ENCODE data around the gene NTM. TPM values are rescaled to one million over a fixed set of nuclear protein-coding genes. Genes with fewer than 3 reads are reported as not detected.

Gene NTM
- total RNA-seq, 2 experiments from 2014 or later, result not detected

- Mint-ChIP-seq H3K36me3 (ENCODE audit: low read depth) (no peaks in the 10 kb centered on the region), H3K4me3 (no peak overlapping the region), H3K27me3 (no peaks in the 10 kb centered on the region), H3K9me3 (no peaks in the 10 kb centered on the region), H3K4me1 (ENCODE audit: low read depth) (no peaks in the 10 kb centered on the region), H3K27ac (no peak overlapping the region)
- ATAC-seq (no peak), DNase-seq (no peak)
- ChIA-PET CTCF (interaction anchor here (1.6 kb wide), 1 partner anchor 25 kb away, joined by 5 read pairs; no protein-coding TSS in a partner anchor), POLR2A (no interaction called here)
- TF ChIP-seq CTCF (IDR thresholded peaks at IDR 0.05), result no peak
- intact Hi-C loops (cut with micrococcal nuclease), result no loop called here
These were observed 292.0 kb downstream of the NTM start for GRCh38 chr11:131662317-131662972.

- DNase-seq, result no peak
- no peak for ATAC-seq
- no peak overlapping the region for H3K27ac Mint-ChIP-seq
- no peaks in the 10 kb centered on the region for H3K9me3 Mint-ChIP-seq
- H3K27me3 Mint-ChIP-seq, result no peaks in the 10 kb centered on the region
- H3K36me3 Mint-ChIP-seq (ENCODE audit: low read depth), result no peaks in the 10 kb centered on the region
- ChIA-PET CTCF (interaction anchor here (1.0 to 1.8 kb wide), 3 partner anchors 12 to 25 kb away, joined by 3 to 8 read pairs (median 5); no protein-coding TSS in a partner anchor), POLR2A (no interaction called here)
- intact Hi-C loops (cut with micrococcal nuclease), result no loop called here
- no peaks in the 10 kb centered on the region for H3K4me1 Mint-ChIP-seq (ENCODE audit: low read depth)
- H3K4me3 Mint-ChIP-seq, result no peak overlapping the region
- TF ChIP-seq CTCF (IDR thresholded peaks at IDR 0.05), result no peak
These were observed 292.6 kb downstream of the NTM start for GRCh38 chr11:131662993-131663392.

DNA sequence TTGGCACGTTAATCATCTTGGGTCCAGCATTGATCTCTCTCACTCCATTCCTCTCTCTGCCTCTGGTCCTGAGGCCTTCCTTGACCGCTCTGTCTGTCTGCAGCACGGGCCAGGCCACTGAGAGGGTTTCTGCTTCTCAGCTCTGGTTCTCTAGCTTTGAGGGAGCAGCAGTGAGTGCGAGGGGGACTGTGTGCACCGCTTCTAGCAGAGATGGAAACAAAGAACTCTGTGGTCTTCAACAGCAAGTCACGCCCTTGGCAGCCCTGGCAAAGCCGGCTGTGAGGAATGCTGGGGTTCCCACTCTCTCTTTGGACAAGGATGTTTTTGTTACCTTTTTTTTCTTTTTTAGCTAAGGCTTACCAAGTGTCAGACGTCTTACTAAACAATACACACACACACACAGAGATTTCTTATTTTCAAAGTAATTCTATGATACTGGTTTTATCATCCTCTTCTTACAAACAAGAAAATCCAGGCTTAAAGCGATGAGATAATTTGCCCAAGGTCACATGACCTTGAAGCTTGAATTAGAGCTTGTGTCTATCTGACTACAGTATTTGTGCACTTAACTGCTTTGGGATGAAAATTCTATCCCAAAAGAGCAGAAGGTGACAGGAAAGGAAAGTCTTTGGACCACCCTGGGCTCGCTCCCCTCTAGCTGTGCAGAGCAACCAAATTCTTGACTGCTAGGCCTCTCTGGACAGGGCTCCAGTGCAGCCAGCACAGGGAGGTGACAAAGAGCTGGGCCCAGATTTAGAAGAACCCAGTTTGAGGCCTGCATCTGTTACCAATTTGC lies 293.2 kb downstream of the NTM start:
- no peaks in the 10 kb centered on the region for H3K27me3 Mint-ChIP-seq
- no peak for TF ChIP-seq CTCF (IDR thresholded peaks at IDR 0.05)
- no peak overlapping the region for H3K4me3 Mint-ChIP-seq
- H3K27ac Mint-ChIP-seq, result no peak overlapping the region
- CTCF ChIA-PET, result interaction anchor here (1.0 to 1.8 kb wide), 3 partner anchors 11 to 24 kb away, joined by 3 to 8 read pairs (median 5); no protein-coding TSS in a partner anchor
- no peaks in the 10 kb centered on the region for H3K4me1 Mint-ChIP-seq (ENCODE audit: low read depth)
- H3K9me3 Mint-ChIP-seq, result no peaks in the 10 kb centered on the region
- ATAC-seq (no peak), DNase-seq (no peak)
- intact Hi-C loops (cut with micrococcal nuclease), result no loop called here
- POLR2A ChIA-PET, result no interaction called here
- no peaks in the 10 kb centered on the region for H3K36me3 Mint-ChIP-seq (ENCODE audit: low read depth)

DNA sequence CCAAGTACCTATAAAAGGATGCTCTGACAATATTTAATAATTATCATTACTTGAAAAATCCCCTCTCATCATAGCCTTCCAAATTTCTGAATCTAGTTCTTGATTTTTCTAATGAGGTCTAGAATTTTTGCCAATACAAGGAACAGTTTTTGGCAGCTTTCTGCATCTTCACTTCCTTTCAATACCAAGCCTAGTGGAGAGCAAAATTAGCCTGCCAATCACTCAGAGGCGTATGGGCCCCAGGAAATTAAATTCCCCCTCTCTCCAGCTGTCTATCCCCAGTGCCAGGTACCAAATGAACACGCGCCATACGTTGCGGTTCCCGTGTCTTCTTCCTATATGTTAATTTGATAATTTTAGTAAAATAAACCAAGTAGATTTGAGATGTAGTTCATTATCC lies 293.9 kb downstream of the NTM start:
- no peak for ATAC-seq
- no peaks in the 10 kb centered on the region for H3K4me1 Mint-ChIP-seq (ENCODE audit: low read depth)
- intact Hi-C loops (cut with micrococcal nuclease), result no loop called here

More for the DNA sequence above, 293.9 kb downstream of the NTM start:
- Mint-ChIP-seq H3K4me3 (no peak overlapping the region), H3K36me3 (ENCODE audit: low read depth) (no peaks in the 10 kb centered on the region), H3K27ac (no peak overlapping the region), H3K9me3 (no peaks in the 10 kb centered on the region), H3K27me3 (no peaks in the 10 kb centered on the region)
- no peak for DNase-seq
- TF ChIP-seq CTCF (IDR thresholded peaks at IDR 0.05), result no peak
- ChIA-PET POLR2A (no interaction called here), CTCF (interaction anchor here (1.6 to 1.8 kb wide), 2 partner anchors 10 to 23 kb away, joined by 5 to 8 read pairs; no protein-coding TSS in a partner anchor)
